Muscle of arm (tissue), 14 donors: Measurements from ENCODE around the gene NEIL1. TPM values are rescaled to one million over a fixed set of nuclear protein-coding genes. Genes with fewer than 3 reads are reported as not detected.
"Not testable (repeated sequence)": the region's sequence is repeated elsewhere in the genome, so short reads cannot be mapped to it uniquely, and the experiment has no call there.

Experiments used
- DNase-seq: peaks from one replicate; pipeline ENCODE4 v3.0.0-alpha.2; 2013
- long read RNA-seq, 11 donors: transcript quantifications; one replicate each; lab custom pipeline, GENCODE V29; 2026
- polyA plus RNA-seq, 12 donors: library from polyadenylated mRNA; unstranded; fragments of 120-200 nt; gene quantifications; one replicate each; pipeline ENCODE4 v1.2.1, GENCODE V29; 2013; ENCODE audit not compliant: insufficient read length in 12 of 12

The NEIL1 gene, protein sequence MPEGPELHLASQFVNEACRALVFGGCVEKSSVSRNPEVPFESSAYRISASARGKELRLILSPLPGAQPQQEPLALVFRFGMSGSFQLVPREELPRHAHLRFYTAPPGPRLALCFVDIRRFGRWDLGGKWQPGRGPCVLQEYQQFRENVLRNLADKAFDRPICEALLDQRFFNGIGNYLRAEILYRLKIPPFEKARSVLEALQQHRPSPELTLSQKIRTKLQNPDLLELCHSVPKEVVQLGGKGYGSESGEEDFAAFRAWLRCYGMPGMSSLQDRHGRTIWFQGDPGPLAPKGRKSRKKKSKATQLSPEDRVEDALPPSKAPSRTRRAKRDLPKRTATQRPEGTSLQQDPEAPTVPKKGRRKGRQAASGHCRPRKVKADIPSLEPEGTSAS
- 10 to 100 TPM in 4 of 12 donors, 1 to 10 TPM in 7, not detected in 1; 4.4 to 24.5 (median 7.8) TPM for polyA plus RNA-seq
- long read RNA-seq, donor 1, partial matches to known transcripts: 0 of 5 reads
- long read RNA-seq, donor 1, other reads (novel, unspliced or antisense): 0 of 5 reads
- long read RNA-seq, donor 2: 0 reads
- long read RNA-seq, donor 3: 0 reads
- long read RNA-seq, donor 4: 0 reads
- long read RNA-seq, donor 5, partial matches to known transcripts: 0 of 1 reads
- long read RNA-seq, donor 5, other reads (novel, unspliced or antisense): 0 of 1 reads
- long read RNA-seq, donor 6, partial matches to known transcripts: 0 of 2 reads
- long read RNA-seq, donor 6, other reads (novel, unspliced or antisense): 0 of 2 reads
- long read RNA-seq, donor 7: 0 reads
- long read RNA-seq, donor 8, partial matches to known transcripts: 0 of 2 reads
- long read RNA-seq, donor 8, other reads (novel, unspliced or antisense): 0 of 2 reads
- long read RNA-seq, donor 9: 0 reads
- long read RNA-seq, donor 10: 0 reads
- long read RNA-seq, donor 11: 0 reads

- no peak for DNase-seq
Observed at GRCh38 chr15:75346796-75347221, at the start of gene NEIL1. TSS of gene NEIL1 (plus strand) at chr15:75347039. CDS start at chr15:75348906, 1,867 bp downstream.

DNA sequence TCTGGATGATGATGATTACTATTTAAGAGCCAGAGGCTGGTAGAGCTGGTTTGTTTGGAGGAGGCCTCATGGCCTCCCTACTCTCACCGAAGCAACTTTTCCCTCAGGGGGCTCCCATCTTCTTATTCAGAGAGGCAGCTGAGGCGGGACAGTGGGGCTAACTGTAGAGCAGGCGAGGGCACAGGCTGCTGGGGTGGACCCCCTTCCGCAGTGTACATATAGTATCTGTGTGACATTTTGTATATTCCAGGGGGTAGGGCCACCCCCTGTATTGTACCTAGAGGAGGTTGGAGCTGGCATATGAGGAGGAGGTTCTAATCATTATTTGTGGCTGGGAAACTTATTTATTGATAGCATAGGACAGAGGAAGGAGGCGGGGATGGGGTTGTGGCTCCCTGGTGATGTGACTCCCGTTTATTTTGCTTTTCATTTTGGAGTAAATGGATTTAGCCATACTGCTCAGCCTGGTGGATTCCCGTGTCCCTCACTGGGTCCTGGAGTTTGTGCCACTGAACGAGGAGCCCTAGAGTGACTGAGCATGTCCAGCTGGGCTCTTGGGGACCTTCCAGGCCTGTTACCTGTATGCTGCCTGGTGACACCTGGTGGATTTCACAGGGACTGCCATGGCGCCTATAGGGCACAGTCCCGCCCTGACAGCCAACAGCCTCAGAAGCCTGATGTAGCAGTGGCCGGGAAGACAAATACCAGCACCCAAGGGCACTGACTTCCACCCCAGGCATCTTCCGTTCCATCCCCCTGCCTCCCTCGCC, 48.1 kb upstream of the NEIL1 start:
- DNase-seq: not testable (repeated sequence)

DNA sequence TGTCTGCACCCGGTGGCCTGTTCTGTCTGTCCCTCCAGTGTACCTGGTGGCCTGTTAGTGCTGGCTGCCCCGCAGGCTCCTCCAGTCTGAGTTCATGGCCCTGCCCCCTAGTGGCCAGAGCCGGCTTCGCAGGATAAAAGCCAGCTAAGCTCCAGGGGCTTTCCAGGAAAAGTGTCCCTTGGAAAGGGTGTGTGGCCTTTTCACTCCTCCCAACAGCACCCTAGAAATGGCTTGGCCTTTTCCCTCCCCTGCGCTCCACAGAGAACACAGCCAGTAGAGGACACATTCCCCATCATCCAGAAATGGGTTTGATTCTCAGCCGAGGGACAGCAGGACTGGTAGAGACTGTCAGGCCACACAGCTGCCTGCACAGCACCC, 47.5 kb upstream of the NEIL1 start:
- DNase-seq: not testable (repeated sequence)

GRCh38 chr15:75300026-75300425, 46.8 kb upstream of the NEIL1 start:
- DNase-seq: not testable (repeated sequence)

DNA sequence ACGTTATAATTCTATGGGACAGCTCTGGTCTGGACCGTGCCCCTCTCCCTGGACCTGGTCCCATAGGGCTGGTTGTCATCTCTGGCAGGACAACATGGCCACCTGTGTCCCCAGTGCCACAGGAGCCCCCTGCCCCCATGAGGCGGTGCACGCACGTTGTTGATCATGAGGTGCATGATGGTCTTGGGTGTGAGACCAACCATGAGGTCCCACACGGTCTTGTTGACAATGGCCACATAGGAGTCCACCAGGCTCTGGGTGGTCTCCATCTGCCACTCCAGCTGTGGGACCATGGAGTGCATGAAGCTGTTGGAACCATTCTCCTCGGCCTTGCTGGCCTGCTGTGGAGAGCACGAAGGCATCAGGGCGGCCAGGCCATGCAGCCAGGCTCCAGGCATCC, 44.5 kb upstream of the NEIL1 start:
- no peak for DNase-seq

DNA sequence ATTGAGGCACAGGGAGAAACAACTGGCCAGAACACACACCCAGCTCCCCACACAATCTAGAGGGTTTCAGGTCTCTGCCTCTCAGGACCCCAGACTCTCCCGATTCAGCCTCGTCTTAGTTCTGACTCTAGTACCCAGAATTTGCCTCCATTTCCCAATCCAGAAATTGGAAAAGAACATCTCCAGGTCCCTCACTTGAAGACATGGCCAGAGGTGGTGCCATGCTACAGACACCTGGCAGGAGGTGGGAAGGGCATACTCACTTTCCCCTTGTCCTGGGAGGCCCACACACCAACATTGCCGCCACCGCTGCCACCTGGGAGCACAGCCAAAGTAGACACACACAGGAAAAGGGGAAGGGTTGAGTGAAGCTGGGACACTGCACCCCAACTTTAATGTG, 44.1 kb upstream of the NEIL1 start:
- DNase-seq: not testable (repeated sequence)

DNA sequence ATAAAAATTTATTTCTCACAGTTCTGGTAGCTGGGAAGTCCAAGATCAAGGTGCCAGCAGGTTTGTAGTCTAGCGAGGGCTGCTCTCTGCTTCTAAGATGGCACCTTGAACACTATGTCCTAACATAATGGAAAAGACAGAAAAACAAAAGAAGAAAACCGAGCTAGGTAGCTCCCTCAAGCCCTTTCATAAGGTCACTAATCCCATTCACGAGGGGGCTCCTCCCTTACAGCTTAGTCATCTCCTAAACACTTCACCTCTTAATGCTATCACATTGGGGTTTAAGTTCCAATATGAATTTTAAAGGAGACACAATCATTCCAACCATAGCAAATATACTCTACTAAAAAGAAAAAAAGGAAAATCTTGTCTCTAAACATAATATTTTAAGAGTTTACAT, 40.7 kb upstream of the NEIL1 start:
- no peak for DNase-seq

DNA sequence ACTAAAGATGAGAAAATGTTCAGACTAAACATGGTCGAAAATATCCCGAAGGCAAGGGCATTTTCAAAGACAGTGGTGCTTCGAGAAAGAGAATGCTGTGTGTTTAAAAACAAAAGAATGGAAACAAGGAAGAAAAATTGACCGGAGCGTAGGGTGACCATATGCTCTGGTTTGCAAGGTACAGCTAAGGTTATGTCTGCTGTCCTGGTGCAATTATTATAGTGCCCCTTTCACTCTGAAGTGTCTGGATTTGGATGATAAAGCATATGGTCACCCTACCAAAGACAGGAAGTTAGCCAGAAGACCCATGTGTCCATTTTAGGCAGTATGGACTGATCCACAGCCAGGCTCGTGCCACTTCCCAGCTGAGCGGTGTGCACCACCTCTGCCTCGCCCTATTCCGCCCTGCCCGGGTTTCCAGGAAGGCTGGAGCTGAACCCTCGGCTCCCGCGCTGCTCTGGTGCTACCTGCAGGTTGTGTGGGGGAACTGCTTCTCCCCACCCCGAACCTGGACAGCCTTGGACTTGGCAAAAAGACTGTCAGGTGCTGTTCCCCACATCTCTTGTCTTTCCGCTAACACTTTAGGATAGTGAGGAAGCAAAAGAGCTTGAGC, 39.0 kb upstream of the NEIL1 start:
- no peak for DNase-seq

GRCh38 chr15:75309711-75310110, 37.1 kb upstream of the NEIL1 start:
- DNase-seq: no peak

DNA sequence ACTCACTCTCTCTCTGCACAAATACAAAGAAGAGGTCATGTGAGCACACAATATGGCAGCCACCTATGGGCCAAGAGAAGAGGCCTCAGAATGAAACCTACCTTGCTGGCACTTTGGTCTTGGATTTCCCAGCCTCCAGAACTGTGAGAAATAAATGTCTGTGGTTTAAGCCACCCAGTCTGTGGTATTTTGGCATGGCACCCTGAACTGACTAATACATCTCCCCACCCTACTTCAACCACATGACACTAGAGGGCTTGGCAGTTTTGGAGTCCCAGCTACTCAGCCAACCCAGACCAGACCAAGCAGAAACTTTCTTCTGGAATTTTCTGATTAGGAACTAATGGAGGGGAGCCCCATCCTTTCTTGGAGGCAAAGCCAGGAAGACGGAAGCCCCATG, 34.3 kb upstream of the NEIL1 start:
- DNase-seq: not testable (repeated sequence)

GRCh38 chr15:75313116-75313845, 33.6 kb upstream of the NEIL1 start:
- DNase-seq: no peak

- DNase-seq: no peak
Observed at GRCh38 chr15:75314552-75315290, 32.1 kb upstream of the NEIL1 start.

GRCh38 chr15:75319231-75319897, 27.5 kb upstream of the NEIL1 start:
- DNase-seq: not testable (repeated sequence)

GRCh38 chr15:75321711-75322110, 25.1 kb upstream of the NEIL1 start:
- DNase-seq: no peak

GRCh38 chr15:75325922-75326321, 20.9 kb upstream of the NEIL1 start:
- no peak for DNase-seq

GRCh38 chr15:75327005-75327404, 19.8 kb upstream of the NEIL1 start:
- no peak for DNase-seq

DNA sequence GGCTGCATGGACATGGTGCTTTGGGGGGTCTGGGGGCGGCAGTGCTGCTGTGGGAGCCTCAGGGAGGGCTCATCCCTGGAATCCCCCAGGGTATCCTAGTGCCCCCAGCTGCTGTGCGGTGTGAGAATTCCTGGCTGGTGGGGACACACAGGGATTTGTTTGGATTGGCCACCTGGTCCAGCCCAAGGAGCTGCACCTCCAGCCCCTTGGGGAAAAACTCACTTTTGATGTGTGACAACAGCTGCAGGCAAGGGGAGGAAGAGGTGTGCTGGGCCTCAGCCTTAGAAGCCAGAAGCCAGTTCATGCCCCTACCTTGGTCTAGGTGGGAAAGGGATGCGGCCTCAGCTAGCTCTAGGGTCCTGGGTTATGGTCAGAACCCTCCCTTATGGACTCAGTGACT, 19.3 kb upstream of the NEIL1 start:
- no peak for DNase-seq

DNA sequence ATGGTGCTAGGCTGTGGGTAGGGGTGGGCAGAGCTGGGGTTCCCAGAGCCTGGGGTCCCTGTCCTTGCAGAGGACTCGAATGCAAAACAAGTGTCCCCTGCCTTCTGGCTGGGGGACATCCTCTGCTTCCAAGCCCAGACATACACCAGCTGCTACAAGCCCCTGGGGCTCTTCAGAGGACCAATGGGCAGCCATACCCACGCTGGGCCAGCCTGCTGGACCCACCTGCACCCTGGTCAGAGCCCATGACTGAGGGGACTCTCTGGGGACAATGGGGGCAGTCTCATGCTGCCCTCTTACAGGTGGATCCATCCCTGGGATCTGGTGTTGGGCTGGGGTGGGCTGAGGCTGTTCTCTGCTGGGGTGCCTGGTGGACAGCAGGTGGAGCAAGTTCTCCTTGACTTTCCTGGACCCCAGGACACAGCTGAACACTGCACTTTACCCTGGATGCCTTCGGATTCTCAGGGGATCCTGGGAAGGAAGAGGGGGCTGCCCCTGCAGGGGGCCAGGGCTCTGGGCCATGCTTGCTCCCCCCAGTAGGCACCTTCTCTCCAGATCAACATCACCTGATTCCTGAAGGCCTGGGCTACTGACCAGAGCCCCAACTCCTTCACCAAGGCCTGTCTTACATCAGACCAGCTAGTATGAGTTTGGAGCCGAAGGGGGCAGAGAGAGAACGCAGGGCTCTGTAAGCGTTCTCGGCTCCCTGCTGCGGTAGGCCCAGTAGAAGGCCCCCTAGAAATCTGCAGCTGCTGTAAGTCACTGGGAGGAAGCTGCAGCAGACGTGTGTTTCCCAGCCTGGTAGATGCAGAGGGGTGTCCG, 18.1 kb upstream of the NEIL1 start:
- DNase-seq: no peak

DNA sequence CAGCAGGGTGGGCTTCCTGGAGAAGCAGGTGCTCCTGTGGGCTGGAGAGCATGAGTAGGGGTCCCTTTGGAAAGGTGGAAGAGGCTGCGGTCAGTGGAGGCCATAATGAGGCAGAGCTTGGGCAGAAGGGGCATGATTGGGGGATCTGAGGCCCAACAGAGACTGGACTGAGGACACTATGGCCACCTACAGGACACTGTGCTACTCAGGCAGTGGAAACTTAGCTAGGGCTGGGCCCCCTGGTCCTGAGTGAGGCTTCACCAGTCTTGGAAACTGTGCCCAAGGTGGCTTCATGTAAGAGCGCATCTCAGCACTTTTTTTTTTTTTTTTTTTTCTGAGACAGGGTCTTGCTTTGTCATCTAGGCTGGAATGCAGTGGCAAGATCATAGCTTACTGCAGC, 17.3 kb upstream of the NEIL1 start:
- no peak for DNase-seq
